ENCODE data around the gene TCEA2. TPM values are rescaled to one million over a fixed set of nuclear protein-coding genes. Genes with fewer than 3 reads are reported as not detected.
A peak's percentile ranks its signal among the peaks of the same experiment; 100 is the strongest.

TCEA2 gene
- total and polyA plus RNA-seq, 2 of the 13 experiments (the other 11 are each of a cell fraction or from before 2014, with no cell fraction given): 28.1 to 33.7 TPM

GRCh38 chr20:64069614-64070243 lies 6.7 kb downstream of the TCEA2 start (continued):
- TF ChIP-seq ZNF34 (CRISPR knock-in tag; IDR thresholded peaks at IDR 0.05; ENCODE audit: borderline replicate concordance) (no peak), YEATS4 (CRISPR knock-in tag; IDR thresholded peaks at IDR 0.05; ENCODE audit: borderline replicate concordance) (no peak), ZBTB1 (CRISPR knock-in tag; IDR thresholded peaks at IDR 0.05; ENCODE audit: borderline replicate concordance) (no peak), TAF1 (CRISPR knock-in tag; IDR thresholded peaks at IDR 0.05) (peak; percentile 30; the same call in 1 of the 2 replicates), ZNF598 (CRISPR knock-in tag; IDR thresholded peaks at IDR 0.05; ENCODE audit: borderline replicate concordance) (no peak; the same call in 1 of the 2 replicates), ZNF317 (CRISPR knock-in tag; IDR thresholded peaks at IDR 0.05) (peak; percentile 65; the same call in 1 of the 2 replicates), EED (CRISPR knock-in tag; IDR thresholded peaks at IDR 0.05) (no peak), MTA1 (CRISPR knock-in tag; IDR thresholded peaks at IDR 0.05; ENCODE audit: borderline replicate concordance) (0 out of 2 replicates have a peak, but pooled peaks have one; percentile 71), ZNF7 (CRISPR knock-in tag; IDR thresholded peaks at IDR 0.05) (no peak), ZNF660 (CRISPR knock-in tag; IDR thresholded peaks at IDR 0.05; ENCODE audit: borderline replicate concordance, low read depth) (no peak), PHF5A (CRISPR knock-in tag; IDR thresholded peaks at IDR 0.05; ENCODE audit: low read depth, unreplicated experiment) (peak; percentile 47), ZNF724P (CRISPR knock-in tag; IDR thresholded peaks at IDR 0.05; ENCODE audit: borderline replicate concordance) (0 out of 2 replicates have a peak, but pooled peaks have one; percentile 54), JARID2 (CRISPR knock-in tag; IDR thresholded peaks at IDR 0.05; ENCODE audit: insufficient replicate concordance) (peak; percentile 72), AGO2 (optimal IDR thresholded peaks at IDR 0.05; ENCODE audit: low read depth, low read length) (no peak), RXRB (CRISPR knock-in tag; IDR thresholded peaks at IDR 0.05; ENCODE audit: borderline replicate concordance) (no peak; the same call in 1 of the 2 replicates), TBX3 (IDR thresholded peaks at IDR 0.05; ENCODE audit: borderline replicate concordance) (no peak), KAT8 (CRISPR knock-in tag; IDR thresholded peaks at IDR 0.05) (peak; percentile 29; the same call in 1 of the 2 replicates), ZNF552 (CRISPR knock-in tag; IDR thresholded peaks at IDR 0.05; ENCODE audit: borderline replicate concordance) (no peak), NFAT5 (CRISPR knock-in tag; IDR thresholded peaks at IDR 0.05) (no peak), ZNF629 (CRISPR knock-in tag; conservative IDR thresholded peaks at IDR 0.05) (no peak), KDM5A (IDR thresholded peaks at IDR 0.05; ENCODE audit: borderline replicate concordance, low read length) (no peak), ZNF737 (CRISPR knock-in tag; IDR thresholded peaks at IDR 0.05; ENCODE audit: borderline replicate concordance) (no peak)
- TF ChIP-seq, protein P1, sequence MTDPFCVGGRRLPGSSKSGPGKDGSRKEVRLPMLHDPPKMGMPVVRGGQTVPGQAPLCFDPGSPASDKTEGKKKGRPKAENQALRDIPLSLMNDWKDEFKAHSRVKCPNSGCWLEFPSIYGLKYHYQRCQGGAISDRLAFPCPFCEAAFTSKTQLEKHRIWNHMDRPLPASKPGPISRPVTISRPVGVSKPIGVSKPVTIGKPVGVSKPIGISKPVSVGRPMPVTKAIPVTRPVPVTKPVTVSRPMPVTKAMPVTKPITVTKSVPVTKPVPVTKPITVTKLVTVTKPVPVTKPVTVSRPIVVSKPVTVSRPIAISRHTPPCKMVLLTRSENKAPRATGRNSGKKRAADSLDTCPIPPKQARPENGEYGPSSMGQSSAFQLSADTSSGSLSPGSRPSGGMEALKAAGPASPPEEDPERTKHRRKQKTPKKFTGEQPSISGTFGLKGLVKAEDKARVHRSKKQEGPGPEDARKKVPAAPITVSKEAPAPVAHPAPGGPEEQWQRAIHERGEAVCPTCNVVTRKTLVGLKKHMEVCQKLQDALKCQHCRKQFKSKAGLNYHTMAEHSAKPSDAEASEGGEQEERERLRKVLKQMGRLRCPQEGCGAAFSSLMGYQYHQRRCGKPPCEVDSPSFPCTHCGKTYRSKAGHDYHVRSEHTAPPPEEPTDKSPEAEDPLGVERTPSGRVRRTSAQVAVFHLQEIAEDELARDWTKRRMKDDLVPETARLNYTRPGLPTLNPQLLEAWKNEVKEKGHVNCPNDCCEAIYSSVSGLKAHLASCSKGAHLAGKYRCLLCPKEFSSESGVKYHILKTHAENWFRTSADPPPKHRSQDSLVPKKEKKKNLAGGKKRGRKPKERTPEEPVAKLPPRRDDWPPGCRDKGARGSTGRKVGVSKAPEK (CRISPR knock-in tag; IDR thresholded peaks at IDR 0.05; ENCODE audit: borderline replicate concordance): no peak
